ENCODE measurements around the gene CA5B.
A peak's percentile ranks its signal among the peaks of the same experiment; 100 is the strongest.
"Not testable (repeated sequence)": the region's sequence is repeated elsewhere in the genome, so short reads cannot be mapped to it uniquely, and the experiment has no call there.

The CA5B gene

DNA sequence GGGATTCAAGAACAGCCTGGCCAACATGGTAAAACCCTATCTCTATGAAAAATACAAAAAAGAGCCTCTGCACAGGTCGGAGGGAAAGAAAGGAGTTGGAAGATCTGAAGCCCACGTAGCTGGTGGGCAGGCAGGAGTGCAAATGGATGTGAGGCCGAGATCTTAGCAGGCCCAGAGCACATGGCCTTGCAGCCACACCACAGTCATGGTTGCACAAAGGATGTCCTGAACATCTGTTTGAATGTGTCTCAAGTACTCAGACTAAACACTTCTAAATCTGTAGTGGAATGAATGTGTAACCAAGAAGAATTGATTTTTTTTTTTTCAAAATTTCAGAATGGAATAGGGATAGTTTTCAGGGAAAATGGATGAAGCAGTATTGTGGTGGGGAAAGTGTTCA is 10.8 kb downstream of the CA5B start:
- DNase-seq (ENCODE audit: low spot score) = no peak

DNA sequence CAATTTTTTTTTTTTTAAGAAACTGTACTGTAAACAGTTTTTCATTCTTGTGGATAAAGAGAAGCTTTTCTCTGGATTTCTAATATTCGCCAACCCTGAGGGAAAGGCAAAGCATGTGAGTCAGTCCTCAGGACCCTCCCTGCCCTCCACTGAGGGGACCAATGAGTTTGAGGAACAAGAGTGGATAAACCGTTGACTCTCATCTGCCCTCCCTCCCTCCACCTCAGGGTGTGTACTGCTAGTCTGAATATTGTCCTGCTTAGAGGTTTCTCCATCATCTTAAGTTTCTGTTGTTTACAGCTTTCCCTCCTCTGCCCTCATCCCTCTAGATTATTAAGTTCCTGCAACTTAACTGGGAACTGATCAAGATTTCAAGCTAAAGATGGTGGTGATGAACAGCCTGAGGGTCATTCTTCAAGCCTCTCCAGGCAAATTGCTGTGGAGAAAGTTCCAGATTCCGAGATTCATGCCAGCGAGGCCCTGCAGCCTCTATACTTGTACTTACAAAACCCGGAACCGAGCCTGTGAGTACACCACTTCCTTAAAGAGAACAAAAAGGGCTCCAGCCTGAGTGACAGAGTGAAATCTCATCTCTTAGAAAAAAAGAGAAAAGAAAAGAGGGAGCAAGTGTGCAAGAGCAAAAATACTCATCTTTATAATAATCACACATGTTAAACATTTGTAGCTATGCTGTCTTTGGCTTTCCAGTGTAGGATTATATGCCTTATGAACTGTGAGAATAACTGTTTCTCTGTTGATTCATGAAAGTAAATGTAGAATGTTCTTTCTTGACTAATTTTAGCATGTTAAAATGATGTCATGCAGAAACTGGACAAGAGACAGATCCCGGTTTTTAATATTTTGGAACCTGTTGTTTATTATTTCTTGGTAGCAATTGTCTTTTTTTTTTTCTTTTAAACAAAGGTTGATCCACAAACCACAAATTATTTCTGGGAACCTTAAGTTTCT is 11.9 kb downstream of the CA5B start:
- peak; percentile 47 for DNase-seq (ENCODE audit: low spot score)

- no peak for DNase-seq (ENCODE audit: low spot score)
These were observed 12.6 kb downstream of the CA5B start for GRCh38 chrX:15750611-15751154.

DNA sequence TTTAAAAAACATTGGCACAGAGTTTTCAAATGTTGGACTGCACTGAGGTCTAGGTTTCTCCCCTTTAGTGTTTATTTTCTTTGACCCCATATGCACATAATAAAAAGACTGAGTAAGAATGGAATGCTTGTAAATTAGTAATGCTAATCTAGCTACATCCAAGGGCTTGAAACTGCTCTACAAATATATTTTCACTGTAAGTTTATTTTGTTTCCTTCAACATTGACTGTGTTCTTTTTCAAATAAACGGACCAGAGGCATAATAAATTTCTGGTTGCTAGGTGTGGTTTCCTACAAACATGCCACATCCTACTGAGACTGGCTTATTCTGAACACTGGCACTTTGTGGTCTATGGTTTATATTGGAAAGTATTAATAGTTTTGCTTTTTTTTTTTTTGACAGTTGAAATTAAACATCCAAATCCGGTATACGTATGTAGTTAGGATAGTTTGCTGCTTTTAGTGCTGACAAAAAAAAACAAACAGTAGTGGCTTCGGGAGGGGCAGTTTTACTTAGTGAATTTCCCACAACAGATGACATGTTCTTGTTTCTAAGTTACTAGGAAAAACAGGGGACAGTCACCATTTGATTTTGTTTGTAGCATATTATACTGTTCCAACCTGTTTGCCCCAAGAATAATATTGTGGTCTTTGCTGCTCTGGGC is 13.2 kb downstream of the CA5B start:
- peak; percentile 81 for DNase-seq (ENCODE audit: low spot score)

GRCh38 chrX:15755091-15755490 is 17.0 kb downstream of the CA5B start:
- no peak for DNase-seq (ENCODE audit: low spot score)

GRCh38 chrX:15758140-15758539 is 20.1 kb downstream of the CA5B start:
- peak; percentile 71 for DNase-seq (ENCODE audit: low spot score)

GRCh38 chrX:15759886-15760285 is 21.8 kb downstream of the CA5B start:
- not testable (repeated sequence) for DNase-seq (ENCODE audit: low spot score)

- peak; percentile 48 for DNase-seq (ENCODE audit: low spot score)
These were observed 23.6 kb downstream of the CA5B start for GRCh38 chrX:15761564-15762191.

- DNase-seq (ENCODE audit: low spot score) = no peak
These were observed 31.4 kb downstream of the CA5B start for GRCh38 chrX:15769300-15769954.

DNA sequence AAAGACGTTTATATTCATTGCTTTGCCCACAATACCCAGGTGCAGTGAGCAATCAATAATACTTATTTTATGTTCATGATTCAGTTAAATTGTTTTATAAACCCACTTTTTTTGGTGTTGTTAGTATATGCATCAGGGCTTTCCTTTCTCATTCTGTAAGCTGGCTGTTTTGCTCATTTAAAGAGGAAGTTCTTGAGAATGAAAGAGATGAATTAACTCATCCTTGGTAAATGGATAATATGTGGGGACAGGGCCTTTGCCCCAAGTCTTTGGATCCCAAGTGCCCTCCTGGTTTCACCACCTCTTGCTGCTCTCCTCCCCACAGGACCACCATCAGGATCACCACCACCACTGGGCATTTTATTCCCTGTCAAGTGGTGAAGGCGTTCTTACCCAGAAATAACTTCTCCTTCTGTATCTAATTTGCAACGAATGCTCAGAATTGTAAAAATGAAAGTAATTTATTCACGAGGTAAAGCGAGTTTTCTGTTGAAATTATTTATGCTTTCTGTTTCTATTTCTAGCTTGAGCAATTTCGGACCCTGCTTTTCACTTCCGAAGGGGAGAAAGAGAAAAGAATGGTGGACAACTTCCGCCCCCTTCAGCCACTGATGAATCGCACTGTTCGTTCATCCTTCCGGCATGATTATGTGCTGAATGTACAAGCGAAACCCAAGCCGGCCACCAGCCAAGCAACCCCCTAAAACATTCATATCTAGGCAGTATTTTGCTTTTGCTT is 44.1 kb downstream of the CA5B start:
- DNase-seq (ENCODE audit: low spot score) = peak; percentile 29

- no peak for DNase-seq (ENCODE audit: low spot score)
These were observed 47.2 kb downstream of the CA5B start for GRCh38 chrX:15785176-15785750.

- no peak for DNase-seq (ENCODE audit: low spot score)
These were observed 48.8 kb downstream of the CA5B start for GRCh38 chrX:15786915-15787314.

GRCh38 chrX:15789979-15790768 is 52.1 kb downstream of the CA5B start, which contains the start of gene ZRSR2:
Gene ZRSR2 (plus strand): TSS chrX:15790484. CDS start chrX:15790496, 12 bp downstream.
- peak; percentile 85 for DNase-seq (ENCODE audit: low spot score)

DNA sequence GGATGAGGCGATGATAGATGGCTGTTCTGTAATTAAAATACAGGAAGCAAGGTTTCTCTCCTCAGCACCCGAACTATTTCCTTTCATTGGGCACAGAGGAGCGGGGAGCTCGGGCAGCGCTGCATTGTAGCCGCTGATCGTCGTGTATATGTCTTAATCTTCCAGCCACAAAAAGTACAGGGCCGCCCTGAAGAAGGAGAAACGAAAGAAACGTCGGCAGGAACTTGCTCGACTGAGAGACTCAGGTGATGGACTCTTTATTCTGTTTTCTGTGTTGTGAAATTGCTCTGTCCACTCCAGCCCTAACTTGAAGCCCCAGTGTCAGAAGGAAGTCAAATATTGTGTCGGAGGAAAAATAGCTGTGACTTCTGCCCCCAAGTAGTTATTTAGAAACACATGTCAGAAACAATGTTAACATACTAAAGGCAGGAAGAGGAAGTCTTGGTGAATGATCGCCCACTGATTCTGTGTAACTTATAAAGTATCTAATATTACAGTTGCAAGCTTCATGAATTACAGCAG is 52.8 kb downstream of the CA5B start:
- peak; percentile 7 for DNase-seq (ENCODE audit: low spot score)

- no peak for DNase-seq (ENCODE audit: low spot score)
These were observed 59.6 kb downstream of the CA5B start for GRCh38 chrX:15797707-15798106.

DNA sequence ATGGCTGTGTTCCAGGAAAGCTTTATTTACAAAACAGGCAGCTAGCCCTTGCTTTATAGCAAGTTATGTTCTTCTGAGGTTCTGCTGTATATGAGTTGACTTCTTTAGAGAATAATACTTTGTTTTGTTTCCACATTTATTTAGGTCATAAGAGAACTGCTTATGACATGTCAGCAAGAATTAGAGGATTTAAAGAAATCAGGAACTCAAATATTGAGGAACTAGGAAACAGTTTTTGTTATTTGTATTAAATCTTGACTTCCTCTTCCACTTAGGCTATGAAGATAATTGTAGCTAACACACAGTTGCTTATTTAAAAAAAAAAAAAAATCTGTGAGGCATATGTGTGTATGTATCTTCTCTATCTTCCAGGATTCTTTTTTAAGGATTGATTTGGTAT is 66.5 kb downstream of the CA5B start:
- DNase-seq (ENCODE audit: low spot score) = no peak

- no peak for DNase-seq (ENCODE audit: low spot score)
These were observed 70.2 kb downstream of the CA5B start for GRCh38 chrX:15808254-15808653.

DNA sequence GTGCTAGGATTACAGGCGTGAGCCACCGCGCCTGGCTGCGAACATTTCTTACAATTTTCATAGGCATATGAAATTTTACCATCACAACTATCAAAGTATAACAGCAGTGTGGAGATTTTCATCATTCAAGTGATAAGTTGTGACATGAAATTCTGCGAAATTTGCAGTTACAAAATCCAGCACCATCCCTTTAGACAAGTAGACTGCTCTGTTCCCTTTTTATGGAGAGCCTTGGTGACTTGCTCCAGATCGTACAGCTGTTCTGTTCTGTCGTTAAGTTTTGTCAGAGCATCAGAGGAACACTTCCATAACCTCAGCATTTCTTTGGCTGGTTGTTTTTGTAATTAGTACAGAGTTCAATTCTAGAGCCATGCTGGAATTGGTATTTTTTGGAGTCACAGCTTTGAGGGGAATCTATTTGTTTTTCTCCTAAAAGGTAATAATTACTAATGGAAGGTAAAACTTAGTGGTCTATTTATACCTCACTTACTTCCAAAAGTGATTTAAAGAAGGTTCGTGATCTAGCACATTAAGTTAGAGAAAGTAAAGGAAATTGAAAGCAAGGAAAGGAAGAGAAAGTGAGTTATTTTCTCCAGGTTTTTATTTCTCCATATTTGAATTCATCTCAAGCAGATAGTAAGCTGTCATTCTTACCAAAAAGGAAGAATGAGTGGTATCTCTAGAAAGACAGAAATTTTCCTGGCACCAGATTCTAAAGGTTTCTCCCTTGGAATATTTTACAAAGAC is 74.3 kb downstream of the CA5B start:
- DNase-seq (ENCODE audit: low spot score) = no peak

DNA sequence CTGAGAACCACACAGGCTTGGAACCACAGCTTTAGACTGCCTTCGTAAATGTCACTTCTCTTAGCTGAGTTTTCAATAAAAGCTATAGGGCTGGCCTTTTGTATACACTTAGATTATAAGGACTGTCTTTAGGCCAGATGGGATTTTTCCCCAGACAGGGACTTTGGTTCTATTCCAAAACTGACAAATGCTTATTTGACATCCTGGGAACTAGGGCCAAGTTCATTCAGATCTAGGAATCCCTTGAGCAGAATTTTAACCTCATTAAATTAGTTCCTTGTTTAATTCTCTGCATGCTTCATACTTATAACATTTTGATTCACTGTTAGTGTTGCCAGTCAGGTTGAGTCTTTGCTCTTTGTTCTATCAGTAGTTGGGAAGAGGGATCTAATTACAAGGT is 75.3 kb downstream of the CA5B start:
- DNase-seq (ENCODE audit: low spot score) = no peak
